ENCODE measurements around the gene FTO. TPM values are rescaled to one million over a fixed set of nuclear protein-coding genes. Genes with fewer than 3 reads are reported as not detected.

Gene FTO
- total and polyA plus RNA-seq, 2 experiments from 2014 or later: 46.8 to 77.7 TPM

DNA sequence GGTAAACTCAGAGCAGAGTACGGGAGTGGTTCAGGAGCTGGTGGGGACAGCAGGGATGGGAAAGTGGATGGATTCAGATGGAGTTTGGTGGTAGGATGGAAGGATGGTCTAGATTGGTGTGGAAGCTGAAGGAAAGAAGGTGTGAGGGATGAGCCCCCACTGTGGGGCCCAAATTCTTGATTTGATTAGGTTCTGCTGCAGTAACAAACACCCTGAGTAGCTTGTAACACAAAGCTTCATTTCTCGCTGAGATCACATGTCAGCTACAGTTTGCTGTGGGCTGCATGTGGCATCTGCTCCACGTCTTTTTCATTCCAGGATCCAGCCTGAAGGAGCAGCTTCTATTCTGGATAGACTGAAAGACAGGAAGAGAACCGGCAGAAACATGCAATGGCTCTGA, 438.8 kb downstream of the FTO start:
- H3K36me3 ChIP-seq (replicated peaks; ENCODE audit: insufficient read depth, low read depth): no peaks in the 10 kb centered on the region
- H3K27me3 ChIP-seq: no peaks in the 10 kb centered on the region
- no peaks in the 10 kb centered on the region for H3K9me3 ChIP-seq (ENCODE audit: low read depth)
- 82% methylated on average over 4 of the region's 4 CpGs for WGBS (ENCODE audit: low lambda C conversion rate, missing lambda C conversion rate)
- H2AFZ ChIP-seq: no peak overlapping the region
- no peak overlapping the region for H3K4me3 ChIP-seq
- DNase-seq (ENCODE audit: low spot score): no peak
- TF ChIP-seq EZH2phosphoT487 (IDR thresholded peaks at IDR 0.05; ENCODE audit: low read depth, severe bottlenecking, unreplicated experiment) (no peak), EZH2 (IDR thresholded peaks at IDR 0.05; ENCODE audit: borderline replicate concordance) (no peak)
- TF ChIP-seq, protein P1, sequence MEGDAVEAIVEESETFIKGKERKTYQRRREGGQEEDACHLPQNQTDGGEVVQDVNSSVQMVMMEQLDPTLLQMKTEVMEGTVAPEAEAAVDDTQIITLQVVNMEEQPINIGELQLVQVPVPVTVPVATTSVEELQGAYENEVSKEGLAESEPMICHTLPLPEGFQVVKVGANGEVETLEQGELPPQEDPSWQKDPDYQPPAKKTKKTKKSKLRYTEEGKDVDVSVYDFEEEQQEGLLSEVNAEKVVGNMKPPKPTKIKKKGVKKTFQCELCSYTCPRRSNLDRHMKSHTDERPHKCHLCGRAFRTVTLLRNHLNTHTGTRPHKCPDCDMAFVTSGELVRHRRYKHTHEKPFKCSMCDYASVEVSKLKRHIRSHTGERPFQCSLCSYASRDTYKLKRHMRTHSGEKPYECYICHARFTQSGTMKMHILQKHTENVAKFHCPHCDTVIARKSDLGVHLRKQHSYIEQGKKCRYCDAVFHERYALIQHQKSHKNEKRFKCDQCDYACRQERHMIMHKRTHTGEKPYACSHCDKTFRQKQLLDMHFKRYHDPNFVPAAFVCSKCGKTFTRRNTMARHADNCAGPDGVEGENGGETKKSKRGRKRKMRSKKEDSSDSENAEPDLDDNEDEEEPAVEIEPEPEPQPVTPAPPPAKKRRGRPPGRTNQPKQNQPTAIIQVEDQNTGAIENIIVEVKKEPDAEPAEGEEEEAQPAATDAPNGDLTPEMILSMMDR (IDR thresholded peaks at IDR 0.05; ENCODE audit: poor library complexity): no peak
- no peaks in the 10 kb centered on the region for H3K4me1 ChIP-seq (ENCODE audit: insufficient read depth)
- H3K79me2 ChIP-seq: no peaks in the 10 kb centered on the region
- H3K27ac ChIP-seq: no peak overlapping the region
- no peaks in the 10 kb centered on the region for H4K20me1 ChIP-seq (ENCODE audit: insufficient read depth, poor library complexity, severe bottlenecking)
- H3K4me2 ChIP-seq: no peak overlapping the region
- H3K9me2 ChIP-seq (replicated peaks; ENCODE audit: insufficient read depth): no peaks in the 10 kb centered on the region

DNA sequence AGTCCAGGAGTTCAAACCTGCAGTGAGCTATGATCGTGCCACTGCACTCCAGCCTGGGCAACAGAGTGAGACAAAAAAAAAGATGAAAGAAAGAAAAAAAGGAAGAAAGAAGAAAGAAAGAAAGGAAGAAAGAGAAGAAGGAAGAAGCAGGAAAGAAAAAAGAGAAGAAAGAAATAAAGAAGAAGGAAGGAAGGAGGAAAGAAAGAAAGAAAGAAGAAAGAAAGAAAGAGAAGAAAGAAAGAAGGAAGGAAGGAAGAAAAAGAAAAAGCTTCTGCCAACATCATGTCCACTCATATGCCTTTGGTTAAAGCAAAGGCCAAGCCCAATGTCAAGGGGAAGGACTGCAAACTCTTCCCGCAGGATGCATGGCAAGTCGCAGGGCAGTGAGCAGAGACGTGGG, 439.5 kb downstream of the FTO start:
- Histone ChIP-seq H3K4me2 (no peak overlapping the region), H2AFZ (no peak overlapping the region), H3K27ac (no peak overlapping the region), H3K27me3 (no peaks in the 10 kb centered on the region), H3K4me1 (ENCODE audit: insufficient read depth) (no peaks in the 10 kb centered on the region), H3K4me3 (no peak overlapping the region), H3K36me3 (replicated peaks; ENCODE audit: insufficient read depth, low read depth) (no peaks in the 10 kb centered on the region), H4K20me1 (ENCODE audit: insufficient read depth, poor library complexity, severe bottlenecking) (no peaks in the 10 kb centered on the region), H3K9me3 (ENCODE audit: low read depth) (no peaks in the 10 kb centered on the region), H3K79me2 (no peaks in the 10 kb centered on the region), H3K9me2 (replicated peaks; ENCODE audit: insufficient read depth) (no peaks in the 10 kb centered on the region)
- TF ChIP-seq, protein P1 (IDR thresholded peaks at IDR 0.05; ENCODE audit: poor library complexity): no peak
- WGBS (ENCODE audit: low lambda C conversion rate, missing lambda C conversion rate): 85% methylated on average over 4 of the region's 4 CpGs
- no peak for DNase-seq (ENCODE audit: low spot score)

DNA sequence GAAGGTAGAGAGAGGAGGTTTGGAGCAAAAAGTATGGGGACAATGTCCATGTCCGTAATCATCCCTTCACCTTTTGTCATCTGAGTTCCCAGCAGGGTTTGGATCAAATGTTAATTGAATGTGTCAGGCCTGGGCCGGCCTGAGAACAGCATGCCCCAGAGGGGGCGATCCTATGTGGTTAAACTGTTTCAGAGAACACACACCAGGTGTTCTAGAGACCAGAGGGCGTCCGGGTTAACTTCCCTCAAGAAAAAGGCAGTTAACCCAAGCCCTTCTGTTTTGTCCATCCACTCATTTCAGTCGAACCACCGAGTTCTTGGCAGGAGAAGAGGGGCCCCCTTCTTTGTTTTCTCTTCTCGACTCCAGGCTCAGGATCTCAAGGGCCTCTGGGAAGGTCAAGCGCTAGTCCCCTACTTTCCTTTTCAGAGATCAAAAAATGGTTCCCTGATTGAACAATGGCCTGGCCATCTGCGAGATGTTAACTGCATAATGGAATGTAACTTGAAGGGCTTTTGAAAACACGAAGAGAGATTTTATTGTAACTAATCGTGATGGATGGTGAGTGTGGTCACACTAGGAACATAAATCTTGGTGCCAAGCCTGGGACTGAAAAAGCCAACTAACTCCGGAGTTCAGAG, 440.1 kb downstream of the FTO start:
- no peak for DNase-seq (ENCODE audit: low spot score)
- Histone ChIP-seq H3K4me2 (no peak overlapping the region), H3K9me2 (replicated peaks; ENCODE audit: insufficient read depth) (no peaks in the 10 kb centered on the region), H3K79me2 (no peaks in the 10 kb centered on the region), H3K27me3 (no peaks in the 10 kb centered on the region), H3K4me3 (no peak overlapping the region), H4K20me1 (ENCODE audit: insufficient read depth, poor library complexity, severe bottlenecking) (no peaks in the 10 kb centered on the region), H2AFZ (no peak overlapping the region), H3K9me3 (ENCODE audit: low read depth) (no peaks in the 10 kb centered on the region), H3K27ac (no peak overlapping the region), H3K4me1 (ENCODE audit: insufficient read depth) (no peaks in the 10 kb centered on the region), H3K36me3 (replicated peaks; ENCODE audit: insufficient read depth, low read depth) (no peaks in the 10 kb centered on the region)
- 74% methylated on average over 13 of the region's 13 CpGs for WGBS (ENCODE audit: low lambda C conversion rate, missing lambda C conversion rate)
- TF ChIP-seq EZH2 (IDR thresholded peaks at IDR 0.05; ENCODE audit: borderline replicate concordance): no peak
- TF ChIP-seq EZH2phosphoT487 (IDR thresholded peaks at IDR 0.05; ENCODE audit: low read depth, severe bottlenecking, unreplicated experiment): no peak
- TF ChIP-seq, protein P1 (IDR thresholded peaks at IDR 0.05; ENCODE audit: poor library complexity): no peak

DNA sequence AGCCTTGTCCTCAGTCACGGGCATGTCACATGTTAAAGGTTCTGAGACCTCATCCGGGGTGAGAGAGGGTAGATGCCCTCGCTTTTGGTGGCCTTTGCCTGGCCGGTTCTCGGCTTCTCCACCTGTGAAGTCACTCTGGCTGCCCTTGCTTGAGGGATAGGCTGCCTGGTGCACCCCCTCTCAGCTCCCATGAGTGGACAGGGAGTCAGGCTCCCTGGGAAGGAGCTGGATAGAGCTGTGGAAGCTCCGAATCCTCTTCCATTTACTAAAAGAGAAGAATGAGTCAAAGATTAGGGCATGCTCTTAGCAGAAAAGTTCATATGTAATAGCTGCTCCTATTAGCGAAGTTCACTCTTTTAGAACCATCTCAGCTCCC, 440.6 kb downstream of the FTO start:
- no peaks in the 10 kb centered on the region for H3K9me3 ChIP-seq (ENCODE audit: low read depth)
- H3K4me3 ChIP-seq: no peak overlapping the region
- no peaks in the 10 kb centered on the region for H3K27me3 ChIP-seq
- WGBS (ENCODE audit: low lambda C conversion rate, missing lambda C conversion rate): 93% methylated on average over 7 of the region's 7 CpGs
- no peaks in the 10 kb centered on the region for H3K4me1 ChIP-seq (ENCODE audit: insufficient read depth)
- no peak overlapping the region for H3K27ac ChIP-seq
- H4K20me1 ChIP-seq (ENCODE audit: insufficient read depth, poor library complexity, severe bottlenecking): no peaks in the 10 kb centered on the region
- H3K9me2 ChIP-seq (replicated peaks; ENCODE audit: insufficient read depth): no peaks in the 10 kb centered on the region
- TF ChIP-seq EZH2phosphoT487 (IDR thresholded peaks at IDR 0.05; ENCODE audit: low read depth, severe bottlenecking, unreplicated experiment) (no peak), EZH2 (IDR thresholded peaks at IDR 0.05; ENCODE audit: borderline replicate concordance) (no peak)
- TF ChIP-seq, protein P1 (IDR thresholded peaks at IDR 0.05; ENCODE audit: poor library complexity): no peak
- no peaks in the 10 kb centered on the region for H3K79me2 ChIP-seq
- no peaks in the 10 kb centered on the region for H3K36me3 ChIP-seq (replicated peaks; ENCODE audit: insufficient read depth, low read depth)
- no peak overlapping the region for H3K4me2 ChIP-seq
- DNase-seq (ENCODE audit: low spot score): no peak
- H2AFZ ChIP-seq: no peak overlapping the region

Measured in hepatocyte (in vitro differentiated cells).